GM21737 (cell line): ENCODE results near the gene GPR180.
"Not testable (repeated sequence)": the region's sequence is repeated elsewhere in the genome, so short reads cannot be mapped to it uniquely, and the experiment has no call there.

Source experiments
- ATAC-seq: cut with Tn5 transposase; IDR thresholded peaks from one replicate; pipeline ENCODE4 v1.9.1; 2021; ENCODE audit warnings: mild to moderate bottlenecking, moderate library complexity; ENCODE audit not compliant: unreplicated experiment

The GPR180 gene

GRCh38 chr13:94595950-94596574, 5.6 kb upstream of the GPR180 start, which contains the start of gene TGDS:
TSS of gene TGDS (minus strand) at chr13:94596152. CDS start at chr13:94596136, 16 bp downstream.
- peak; percentile 98 for ATAC-seq

- ATAC-seq, result no peak
These were observed 5.1 kb upstream of the GPR180 start for GRCh38 chr13:94596575-94596971.

- ATAC-seq, result no peak
These were observed 3.4 kb upstream of the GPR180 start for GRCh38 chr13:94598281-94598680.

- ATAC-seq, result no peak
These were observed 1.8 kb upstream of the GPR180 start for GRCh38 chr13:94599877-94600276.

GRCh38 chr13:94602467-94602866, 810 bp downstream of the GPR180 start:
- no peak for ATAC-seq

GRCh38 chr13:94607056-94607455, 5.4 kb downstream of the GPR180 start:
- ATAC-seq, result no peak

- no peak for ATAC-seq
These were observed 6.3 kb downstream of the GPR180 start for GRCh38 chr13:94607939-94608338.

GRCh38 chr13:94608586-94608985, 6.9 kb downstream of the GPR180 start:
- no peak for ATAC-seq

- no peak for ATAC-seq
These were observed 7.5 kb downstream of the GPR180 start for GRCh38 chr13:94609196-94609595.

- no peak for ATAC-seq
These were observed 8.8 kb downstream of the GPR180 start for GRCh38 chr13:94610475-94610874.

GRCh38 chr13:94612050-94612449, 10.4 kb downstream of the GPR180 start:
- no peak for ATAC-seq

GRCh38 chr13:94613051-94613450, 11.4 kb downstream of the GPR180 start:
- ATAC-seq, result no peak

GRCh38 chr13:94617389-94618000, 15.8 kb downstream of the GPR180 start:
- no peak for ATAC-seq

- ATAC-seq, result peak; percentile 48
These were observed 18.7 kb downstream of the GPR180 start for GRCh38 chr13:94620286-94620896.

- ATAC-seq, result no peak
These were observed 20.7 kb downstream of the GPR180 start for GRCh38 chr13:94622344-94622743.

- no peak for ATAC-seq
These were observed 21.7 kb downstream of the GPR180 start for GRCh38 chr13:94623316-94623715.

- no peak for ATAC-seq
These were observed 29.2 kb downstream of the GPR180 start for GRCh38 chr13:94630858-94631257.

GRCh38 chr13:94632226-94632980, 30.7 kb downstream of the GPR180 start:
- ATAC-seq, result no peak

- not testable (repeated sequence) for ATAC-seq
These were observed 34.4 kb downstream of the GPR180 start for GRCh38 chr13:94636096-94636495.

- no peak for ATAC-seq
These were observed 35.4 kb downstream of the GPR180 start for GRCh38 chr13:94636942-94637578.

GRCh38 chr13:94637677-94638076, 36.0 kb downstream of the GPR180 start:
- ATAC-seq, result not testable (repeated sequence)
